Common myeloid progenitor, CD34-positive (primary cell): Measurements from ENCODE around the gene CYP4B1.

ENCODE experiments used
- CTCF ChIA-PET: fragments of 350-600 bp; sonication (Branson Sonifier 250); formaldehyde crosslinking; loops from one replicate; lab custom pipeline; 2021; ENCODE audit warnings: antibody characterized with exemption; lab: Charles Lee
- POLR2A ChIA-PET: fragments of 350-600 bp; sonication (Branson Sonifier 250); formaldehyde crosslinking; loops from one replicate; lab custom pipeline; 2021; ENCODE audit warnings: antibody characterized with exemption; lab: Charles Lee
- DNase-seq, 3 donors: peaks; one replicate each; pipeline versions ENCODE4 v3.0.0 to v3.0.0-alpha.2; 2013
- H3K27ac ChIP-seq, 2 experiments: 1 replicate in 1 of 2; 2 replicates in 1 of 2; pipeline ENCODE4 v1.7.0; 2013; ENCODE audit warnings: inconsistent platforms in 2 of 2, low read length in 2 of 2, mild to moderate bottlenecking in 2 of 2, low read depth in 1 of 2, moderate library complexity in 1 of 2; ENCODE audit not compliant: severe bottlenecking in 2 of 2, insufficient read depth in 1 of 2, poor library complexity in 1 of 2
- H3K27me3 ChIP-seq, 5 experiments: replicated peaks in 2 of 5; 1 replicate in 3 of 5; 2 replicates in 2 of 5; pipeline versions ENCODE4 v1.6.1 to v1.7.0; 2013; ENCODE audit warnings: low read length in 4 of 5, mild to moderate bottlenecking in 2 of 5, moderate library complexity in 2 of 5, inconsistent platforms in 1 of 5; ENCODE audit not compliant: insufficient read depth in 5 of 5, control insufficient read depth in 4 of 5
- H3K36me3 ChIP-seq, 4 experiments: 1 replicate in 2 of 4; 2 replicates in 2 of 4; pipeline versions ENCODE4 v1.6.1 to v1.7.0; 2013; ENCODE audit warnings: low read length in 3 of 4, control low read depth in 1 of 4, mild to moderate bottlenecking in 1 of 4; ENCODE audit not compliant: control insufficient read depth in 4 of 4, insufficient read depth in 4 of 4
- H3K4me1 ChIP-seq, 4 experiments: 1 replicate in 3 of 4; 2 replicates in 1 of 4; pipeline versions ENCODE4 v1.6.1 to v1.7.1; 2013; ENCODE audit warnings: low read length in 3 of 4, mild to moderate bottlenecking in 3 of 4, control low read depth in 1 of 4, inconsistent platforms in 1 of 4, moderate library complexity in 1 of 4; ENCODE audit not compliant: control insufficient read depth in 4 of 4, insufficient read depth in 4 of 4; ENCODE audit errors: control extremely low read depth in 1 of 4
- H3K4me3 ChIP-seq, 7 experiments: 1 replicate in 4 of 7; 2 replicates in 3 of 7; pipeline versions ENCODE4 v1.5.1 to v1.7.0; 2013; ENCODE audit warnings: mild to moderate bottlenecking in 7 of 7, low read length in 6 of 7, moderate library complexity in 6 of 7, inconsistent platforms in 2 of 7, low read depth in 2 of 7, control low read depth in 1 of 7; ENCODE audit not compliant: insufficient read depth in 4 of 7, control insufficient read depth in 1 of 7; ENCODE audit errors: extremely low read depth in 1 of 7
- H3K9me3 ChIP-seq, 5 experiments: 1 replicate in 4 of 5; 2 replicates in 1 of 5; pipeline versions ENCODE4 v1.6.1 to v1.7.1; 2013; ENCODE audit warnings: low read length in 4 of 5, mild to moderate bottlenecking in 2 of 5, inconsistent platforms in 1 of 5, low read depth in 1 of 5, moderate library complexity in 1 of 5; ENCODE audit not compliant: control insufficient read depth in 4 of 5, insufficient read depth in 2 of 5; ENCODE audit errors: control extremely low read depth in 1 of 5
- WGBS: methylation state at CpG from one replicate; pipeline ENCODE4 v1.1.5; 2013; ENCODE audit not compliant: insufficient coverage; 5-methylcytosine and 5-hydroxymethylcytosine counted together

Gene CYP4B1

DNA sequence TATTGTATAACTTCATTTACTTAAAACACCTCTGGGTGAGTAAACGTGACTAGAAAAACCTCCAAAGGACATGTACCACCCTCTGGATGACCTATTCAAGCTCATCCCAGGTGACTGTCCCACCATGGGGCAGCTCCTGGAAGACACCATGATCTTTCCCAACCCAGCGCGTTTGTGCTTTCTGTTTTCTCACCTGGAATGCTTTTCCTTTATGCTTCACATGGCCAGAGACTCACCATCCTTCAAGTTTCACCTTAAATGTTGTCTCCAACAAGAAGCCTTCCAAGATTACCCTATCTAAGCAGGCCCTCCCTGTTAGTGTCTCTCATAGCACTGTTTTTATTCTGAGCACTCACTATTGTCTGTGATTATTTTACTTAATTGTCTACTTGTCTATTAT, 11.1 kb downstream of the CYP4B1 start:
- no peaks in the 10 kb centered on the region for H3K4me1 ChIP-seq
- H3K9me3 ChIP-seq = peaks cover 0 to 9% (median 0%) of the 10 kb centered on the region in 5 experiments
- CTCF ChIA-PET = no interaction called here
- H3K27ac ChIP-seq = no peak overlapping the region
- no peak for DNase-seq
- no peak overlapping the region for H3K4me3 ChIP-seq
- 100% methylated on average over 3 of the region's 3 CpGs for WGBS
- peaks cover 0 to 15% (median 3%) of the 10 kb centered on the region in 5 experiments for H3K27me3 ChIP-seq
- no peaks in the 10 kb centered on the region for H3K36me3 ChIP-seq
- POLR2A ChIA-PET = no interaction called here

DNA sequence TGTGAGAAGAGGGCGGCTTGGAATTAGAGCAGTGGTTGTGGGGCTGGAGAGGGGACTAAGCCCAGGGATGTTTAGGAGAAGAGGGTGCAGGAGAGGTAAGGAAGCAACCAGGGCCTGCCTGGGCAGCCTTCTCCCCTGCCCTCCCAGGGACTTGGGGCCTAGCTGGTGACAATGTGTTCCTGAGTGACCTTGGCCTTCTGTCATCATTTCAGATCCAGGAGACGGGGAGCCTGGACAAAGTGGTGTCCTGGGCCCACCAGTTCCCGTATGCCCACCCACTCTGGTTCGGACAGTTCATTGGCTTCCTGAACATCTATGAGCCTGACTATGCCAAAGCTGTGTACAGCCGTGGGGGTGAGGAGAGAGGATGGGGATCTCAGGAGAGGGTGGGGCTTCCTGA, 11.8 kb downstream of the CYP4B1 start:
- H3K9me3 ChIP-seq = peaks cover 0 to 9% (median 0%) of the 10 kb centered on the region in 5 experiments
- no peak overlapping the region for H3K4me3 ChIP-seq
- no peaks in the 10 kb centered on the region for H3K36me3 ChIP-seq
- H3K4me1 ChIP-seq = no peaks in the 10 kb centered on the region
- POLR2A ChIA-PET = no interaction called here
- CTCF ChIA-PET = no interaction called here
- peaks cover 0 to 15% (median 3%) of the 10 kb centered on the region in 5 experiments for H3K27me3 ChIP-seq
- 100% methylated on average over 2 of the region's 5 CpGs for WGBS
- no peak overlapping the region for H3K27ac ChIP-seq
- DNase-seq = no peak

DNA sequence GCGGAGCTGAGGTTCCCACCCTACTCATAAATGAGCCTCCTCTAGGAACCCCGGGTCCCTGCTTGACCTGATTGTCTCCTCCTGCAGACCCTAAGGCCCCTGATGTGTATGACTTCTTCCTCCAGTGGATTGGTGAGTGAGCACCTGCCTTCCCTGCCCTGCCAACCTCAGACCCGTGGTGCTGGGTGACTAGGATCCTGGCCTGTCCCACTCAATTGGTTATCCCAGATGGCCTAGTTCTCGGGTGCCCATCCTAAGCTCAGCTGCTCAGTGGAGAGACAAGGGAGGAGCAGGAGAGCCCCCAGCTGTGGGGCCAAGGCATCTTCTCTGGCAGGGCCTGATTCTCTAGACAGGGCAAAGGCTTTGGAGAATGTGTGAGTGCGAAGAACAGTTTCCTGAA, 12.2 kb downstream of the CYP4B1 start:
- Histone ChIP-seq H3K27me3 (peaks cover 0 to 12% (median 3%) of the 10 kb centered on the region in 5 experiments), H3K4me1 (no peaks in the 10 kb centered on the region), H3K36me3 (no peaks in the 10 kb centered on the region), H3K4me3 (no peak overlapping the region), H3K27ac (no peak overlapping the region), H3K9me3 (peaks cover 0 to 9% (median 0%) of the 10 kb centered on the region in 5 experiments)
- CTCF ChIA-PET = no interaction called here
- 87% methylated on average over 5 of the region's 5 CpGs for WGBS
- no peak for DNase-seq
- POLR2A ChIA-PET = no interaction called here

DNA sequence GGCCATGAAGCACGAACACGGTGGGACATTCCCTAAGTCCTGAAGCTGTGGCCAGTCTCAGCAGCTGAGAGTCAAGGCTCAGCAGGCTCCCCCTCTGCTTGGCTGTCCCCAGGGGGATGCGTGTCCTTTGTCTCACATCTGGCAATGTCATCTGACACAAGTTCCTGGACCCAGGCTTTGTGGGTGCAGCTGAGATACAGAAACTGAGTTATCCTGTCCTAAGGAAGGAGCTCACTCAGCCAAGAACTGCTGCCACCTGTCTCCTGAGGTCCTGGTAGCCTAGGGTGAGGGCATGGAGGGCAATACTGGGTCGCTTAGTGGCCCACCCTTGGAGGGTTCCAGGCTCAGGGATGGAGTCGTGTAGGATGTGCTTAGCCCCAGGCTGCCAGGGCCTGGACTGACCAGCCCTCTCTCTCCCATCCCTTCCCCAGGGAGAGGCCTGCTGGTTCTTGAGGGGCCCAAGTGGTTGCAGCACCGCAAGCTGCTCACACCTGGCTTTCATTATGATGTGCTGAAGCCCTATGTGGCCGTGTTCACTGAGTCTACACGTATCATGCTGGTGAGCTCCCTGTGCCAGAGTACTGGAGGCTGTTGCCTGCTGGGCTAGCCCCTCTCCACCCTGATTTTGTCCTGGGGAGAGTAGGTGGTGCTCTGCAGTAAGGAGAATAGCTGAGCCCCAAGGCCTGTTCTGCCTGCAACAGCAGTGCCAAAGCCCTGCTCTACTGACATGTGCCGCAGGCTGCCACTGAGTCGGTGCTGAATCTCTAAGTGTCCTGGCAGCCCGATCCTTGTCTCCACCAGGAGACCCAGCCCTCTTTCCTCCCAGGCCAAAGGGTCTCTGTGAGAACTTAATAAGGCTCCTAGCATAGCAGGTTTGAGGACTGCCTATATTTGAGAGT, 13.5 kb downstream of the CYP4B1 start:
- H3K4me1 ChIP-seq = no peaks in the 10 kb centered on the region
- ChIA-PET CTCF (no interaction called here), POLR2A (no interaction called here)
- no peak for DNase-seq
- WGBS = 89% methylated on average over 9 of the region's 11 CpGs
- H3K9me3 ChIP-seq = peaks cover 0 to 9% (median 0%) of the 10 kb centered on the region in 5 experiments
- H3K36me3 ChIP-seq = no peaks in the 10 kb centered on the region
- no peak overlapping the region for H3K27ac ChIP-seq
- H3K4me3 ChIP-seq = no peak overlapping the region
- H3K27me3 ChIP-seq = peaks cover 0 to 6% (median 2%) of the 10 kb centered on the region in 5 experiments

DNA sequence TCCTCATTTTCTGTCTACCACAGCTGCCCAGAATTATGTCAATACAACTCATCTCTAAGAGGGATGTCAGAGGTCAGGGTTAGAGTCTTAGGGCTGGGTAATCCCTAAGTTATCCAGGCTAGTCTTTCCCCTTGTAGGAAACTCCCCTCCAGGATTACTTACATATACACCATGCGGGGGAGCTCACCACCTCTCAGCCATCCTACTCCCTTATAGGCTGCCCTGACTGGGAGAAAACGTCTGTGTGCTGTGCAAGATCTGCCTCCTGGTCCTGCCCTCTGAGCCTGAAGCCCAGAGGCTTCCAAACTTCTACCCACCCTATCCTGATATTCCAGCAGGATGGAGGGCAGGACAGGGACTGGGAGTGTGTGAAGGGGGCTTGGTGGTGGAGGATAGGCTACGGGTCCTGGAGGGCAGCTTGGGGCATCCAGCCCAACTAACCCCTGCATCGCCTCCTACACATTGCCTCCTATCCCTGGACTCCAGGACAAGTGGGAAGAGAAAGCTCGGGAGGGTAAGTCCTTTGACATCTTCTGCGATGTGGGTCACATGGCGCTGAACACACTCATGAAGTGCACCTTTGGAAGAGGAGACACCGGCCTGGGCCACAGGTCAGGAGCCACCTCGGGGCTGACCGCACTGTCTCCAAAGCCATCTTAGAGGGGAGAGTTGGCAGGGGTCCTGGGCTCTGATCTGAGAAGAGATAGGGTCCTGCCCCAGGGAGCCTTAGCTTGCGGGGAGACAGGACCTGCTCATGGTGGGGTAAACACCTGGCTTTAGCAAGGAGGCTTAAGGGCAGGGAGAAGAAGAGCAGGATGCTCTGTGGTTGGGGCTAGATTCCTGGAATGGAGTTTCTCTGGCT, 14.4 kb downstream of the CYP4B1 start:
- Histone ChIP-seq H3K27ac (no peak overlapping the region), H3K36me3 (no peaks in the 10 kb centered on the region), H3K4me1 (no peaks in the 10 kb centered on the region), H3K4me3 (no peak overlapping the region), H3K9me3 (peaks cover 0 to 8% (median 0%) of the 10 kb centered on the region in 5 experiments), H3K27me3 (peaks cover 0 to 2% (median 0%) of the 10 kb centered on the region in 5 experiments)
- WGBS = 89% methylated on average over 8 of the region's 11 CpGs
- ChIA-PET POLR2A (no interaction called here), CTCF (no interaction called here)
- no peak for DNase-seq

DNA sequence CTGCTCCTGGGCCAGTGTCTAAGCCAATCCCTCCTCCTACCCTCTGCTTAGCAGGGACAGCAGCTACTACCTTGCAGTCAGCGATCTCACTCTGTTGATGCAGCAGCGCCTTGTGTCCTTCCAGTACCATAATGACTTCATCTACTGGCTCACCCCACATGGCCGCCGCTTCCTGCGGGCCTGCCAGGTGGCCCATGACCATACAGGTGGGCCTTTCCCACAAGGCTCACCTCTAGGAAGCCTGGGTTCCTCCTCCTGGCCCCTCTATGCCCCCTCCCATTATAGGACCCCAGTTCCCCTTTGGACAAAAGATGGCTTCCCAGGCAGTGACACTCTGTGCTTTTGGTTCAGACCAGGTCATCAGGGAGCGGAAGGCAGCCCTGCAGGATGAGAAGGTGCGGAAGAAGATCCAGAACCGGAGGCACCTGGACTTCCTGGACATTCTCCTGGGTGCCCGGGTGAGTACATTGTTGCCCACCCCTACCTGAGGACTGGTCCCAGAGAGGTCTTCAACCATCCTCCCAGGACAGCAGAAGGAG, 15.1 kb downstream of the CYP4B1 start:
- H3K27ac ChIP-seq = no peak overlapping the region
- no peak for DNase-seq
- peaks cover 0 to 2% (median 0%) of the 10 kb centered on the region in 5 experiments for H3K27me3 ChIP-seq
- H3K36me3 ChIP-seq = no peaks in the 10 kb centered on the region
- no peak overlapping the region for H3K4me3 ChIP-seq
- 97% methylated on average over 9 of the region's 9 CpGs for WGBS
- ChIA-PET CTCF (no interaction called here), POLR2A (no interaction called here)
- peaks cover 0 to 8% (median 0%) of the 10 kb centered on the region in 5 experiments for H3K9me3 ChIP-seq
- no peaks in the 10 kb centered on the region for H3K4me1 ChIP-seq
